Stimulated activated CD8-positive, alpha-beta memory T cell treated with anti-CD3 and anti-CD28 coated beads, Interleukin-12 subunit alpha, Interleukin-12 subunit beta, amount 100 ng/mL, for 4 hours (primary cell): ENCODE results near the gene CLIC4.
"Not testable (repeated sequence)": the region's sequence is repeated elsewhere in the genome, so short reads cannot be mapped to it uniquely, and the experiment has no call there.

Experiments used
- DNase-seq: peaks from one replicate; pipeline ENCODE4 v3.0.0-alpha.2; 2020; ENCODE audit warnings: low read depth

Gene CLIC4

GRCh38 chr1:24773618-24774017 is 28.4 kb downstream of the CLIC4 start:
- no peak for DNase-seq

DNA sequence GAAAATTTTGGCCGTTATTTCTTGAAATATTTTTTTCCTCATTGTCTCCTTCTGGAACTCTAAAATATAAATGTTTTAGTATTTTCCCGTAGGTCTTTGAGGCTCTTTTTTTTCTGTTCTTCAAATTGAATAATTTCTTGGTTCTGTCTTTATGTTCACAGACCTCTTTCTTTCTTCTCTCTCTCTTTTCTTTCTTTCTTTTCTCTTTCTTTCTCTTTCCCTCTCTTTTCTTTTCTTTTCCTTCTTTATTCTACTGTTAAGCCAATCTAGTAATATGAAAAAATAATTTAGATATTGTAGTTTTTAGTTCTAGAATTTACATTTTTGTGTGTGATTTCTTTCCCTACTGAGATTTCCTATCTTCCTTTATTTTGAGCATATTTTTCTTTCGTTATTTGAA is 30.1 kb downstream of the CLIC4 start:
- DNase-seq = no peak

GRCh38 chr1:24775916-24776315 is 30.7 kb downstream of the CLIC4 start:
- no peak for DNase-seq

DNA sequence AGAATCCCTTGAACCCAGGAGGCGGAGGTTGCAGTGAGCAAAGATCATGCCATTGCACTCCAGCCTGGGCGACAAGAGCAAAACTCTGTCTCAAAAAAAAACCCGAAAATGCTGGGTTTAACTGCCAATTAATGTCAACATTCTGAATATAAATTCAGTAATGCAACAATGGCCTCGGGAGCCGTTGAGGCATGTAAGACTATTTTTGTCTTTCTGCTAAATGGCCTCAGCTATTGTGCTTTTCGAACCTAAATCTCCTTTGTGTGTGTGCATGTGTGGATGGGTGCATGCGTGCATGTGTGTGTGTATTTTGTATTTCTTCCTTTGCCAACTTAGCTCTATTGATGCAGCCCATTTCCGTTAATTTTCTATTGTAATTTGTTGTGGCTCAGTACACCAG is 31.6 kb downstream of the CLIC4 start:
- no peak for DNase-seq

- no peak for DNase-seq
Measured at GRCh38 chr1:24778141-24778540, 32.9 kb downstream of the CLIC4 start.

DNA sequence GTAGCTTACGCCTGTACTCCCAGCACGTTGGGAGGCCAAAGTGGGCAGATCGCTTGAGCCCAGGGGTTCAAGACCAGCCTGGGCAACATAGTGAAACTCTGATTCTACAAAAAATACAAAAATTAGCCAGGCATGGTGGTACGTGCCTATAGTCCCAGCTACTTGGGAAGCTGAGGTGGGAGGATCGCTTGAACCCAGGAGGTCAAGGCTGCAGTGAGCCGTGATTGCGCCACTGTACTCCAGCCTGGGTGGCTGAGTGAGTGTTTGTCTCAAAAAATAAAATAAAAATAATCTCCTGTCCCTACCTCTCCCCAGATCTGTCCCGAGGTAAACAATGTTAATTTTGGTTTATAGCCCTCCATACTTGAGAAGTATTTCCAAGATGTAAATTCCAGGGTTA is 34.0 kb downstream of the CLIC4 start:
- not testable (repeated sequence) for DNase-seq

DNA sequence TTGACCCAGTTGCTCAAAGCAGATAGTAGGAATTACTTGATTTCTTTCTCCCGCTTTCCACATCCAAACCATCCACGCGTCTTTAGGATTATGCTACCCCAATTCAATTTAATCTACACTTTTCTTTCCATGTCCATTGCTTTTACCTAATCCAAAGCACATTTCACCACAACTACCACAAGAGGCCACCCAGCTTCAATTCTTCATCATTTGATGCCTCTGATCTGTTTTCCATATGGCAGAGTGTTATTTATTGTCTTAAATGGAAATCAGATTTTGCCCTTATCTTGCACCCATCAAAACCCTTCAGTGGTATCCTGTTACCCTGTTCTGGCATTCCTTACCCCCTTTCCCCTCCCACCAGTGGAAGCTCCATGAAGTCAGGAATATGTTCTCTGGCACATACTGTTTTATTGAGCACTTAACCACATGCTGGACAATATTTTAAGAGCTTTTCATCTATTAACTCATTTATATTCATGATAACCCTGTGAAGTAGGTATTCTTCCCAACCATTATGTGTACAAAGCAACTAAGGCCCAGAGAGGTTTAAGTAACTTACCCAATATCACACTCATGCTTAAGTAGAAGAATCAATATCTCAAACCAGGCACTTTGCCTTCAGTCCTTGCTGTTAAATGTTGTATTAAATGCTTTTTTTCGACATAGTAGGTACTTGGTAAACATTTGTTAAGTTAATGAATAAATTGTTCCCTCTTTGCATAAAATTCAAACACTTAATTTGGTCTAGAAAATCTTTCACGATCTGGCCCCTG is 34.6 kb downstream of the CLIC4 start:
- no peak for DNase-seq

- DNase-seq = not testable (repeated sequence)
Measured at GRCh38 chr1:24780626-24781025, 35.4 kb downstream of the CLIC4 start.

DNA sequence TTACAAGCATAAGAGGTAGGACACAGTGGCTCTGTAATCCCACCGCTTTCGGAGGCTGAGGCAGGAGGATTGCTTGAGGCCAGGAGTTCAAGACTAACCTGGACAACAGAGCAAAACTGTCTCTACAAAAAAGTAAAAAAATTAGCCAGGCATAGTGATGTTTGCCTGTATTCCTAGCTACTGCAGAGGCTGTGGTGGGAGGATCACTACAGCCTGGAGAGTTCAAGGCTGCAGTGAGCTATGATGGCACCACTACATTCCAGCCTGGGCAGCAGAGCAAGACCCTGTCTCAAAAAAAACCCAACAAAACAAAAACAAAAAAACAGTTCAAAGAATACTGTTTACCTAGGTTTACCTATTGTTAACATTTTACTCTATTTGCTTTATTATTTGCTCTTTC is 37.4 kb downstream of the CLIC4 start:
- no peak for DNase-seq

GRCh38 chr1:24783713-24784112 is 38.5 kb downstream of the CLIC4 start:
- no peak for DNase-seq

DNA sequence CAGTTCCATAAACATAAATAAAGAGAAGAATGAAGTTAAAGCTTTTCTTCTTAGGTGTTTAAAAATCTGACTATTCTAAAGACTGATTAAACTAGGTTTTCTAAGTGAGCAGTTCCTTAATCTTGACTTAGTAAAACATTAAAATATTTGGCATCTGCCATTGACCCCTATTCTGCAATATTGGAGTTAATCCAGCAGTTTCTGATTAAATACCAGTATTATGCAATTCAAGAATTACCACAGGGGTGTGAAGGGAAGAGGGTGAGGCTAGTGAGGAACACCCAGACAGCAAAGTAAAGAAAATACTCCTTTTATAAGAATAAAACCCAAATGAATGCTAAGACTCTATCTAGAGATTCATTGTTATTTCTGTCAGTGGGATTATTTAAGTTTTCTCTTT is 40.9 kb downstream of the CLIC4 start:
- no peak for DNase-seq

- no peak for DNase-seq
Measured at GRCh38 chr1:24790490-24790889, 45.2 kb downstream of the CLIC4 start.

DNA sequence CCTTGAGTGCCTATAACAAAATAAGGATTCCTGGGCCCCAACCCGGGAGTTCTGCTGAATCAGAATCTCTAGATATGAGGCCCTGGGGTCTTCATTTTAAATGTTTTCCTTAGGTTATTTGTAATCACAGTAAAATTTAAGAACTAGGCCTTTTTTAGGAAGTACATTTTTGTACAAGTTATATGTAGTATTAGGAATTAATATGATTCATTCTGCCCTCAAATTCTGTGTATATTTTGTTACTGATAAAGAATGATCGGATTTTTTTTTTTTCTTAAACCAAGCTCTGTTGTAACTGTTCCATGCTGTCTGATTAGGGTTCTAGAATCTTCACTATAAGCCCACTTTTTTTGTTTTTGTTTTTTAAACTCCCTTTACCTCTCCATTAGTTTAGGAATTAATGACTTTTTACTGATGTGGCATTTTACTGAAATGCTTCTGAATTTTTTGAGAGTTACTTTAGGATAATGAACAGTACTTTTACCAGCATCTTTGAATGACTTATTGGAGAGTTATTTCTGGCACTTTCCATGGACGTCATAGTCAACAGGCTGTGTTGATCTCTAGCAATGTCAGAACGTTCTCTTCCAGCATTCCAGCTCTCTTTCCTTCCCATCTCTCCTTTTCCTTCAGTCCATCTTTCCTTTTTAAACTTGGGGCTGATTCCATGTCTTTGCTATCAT is 48.3 kb downstream of the CLIC4 start:
- no peak for DNase-seq

DNA sequence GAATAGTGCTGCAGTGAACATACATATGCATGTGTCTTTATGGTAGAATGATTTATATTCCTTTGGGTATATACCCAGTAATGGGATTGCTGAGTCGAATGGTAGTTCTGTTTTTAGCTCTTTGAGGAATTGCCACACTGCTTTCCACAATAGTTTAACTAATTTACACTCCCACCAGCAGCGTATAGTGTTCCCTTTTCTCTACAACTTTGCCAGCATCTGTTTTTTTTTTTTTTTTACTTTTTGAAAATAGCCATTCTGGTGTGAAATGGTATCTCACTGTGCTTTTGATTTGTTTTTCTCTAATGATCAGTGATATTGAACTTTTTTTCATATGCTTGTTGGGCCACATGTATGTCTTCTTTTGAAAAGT is 48.9 kb downstream of the CLIC4 start:
- DNase-seq = not testable (repeated sequence)

GRCh38 chr1:24795236-24795635 is 50.0 kb downstream of the CLIC4 start:
- no peak for DNase-seq

DNA sequence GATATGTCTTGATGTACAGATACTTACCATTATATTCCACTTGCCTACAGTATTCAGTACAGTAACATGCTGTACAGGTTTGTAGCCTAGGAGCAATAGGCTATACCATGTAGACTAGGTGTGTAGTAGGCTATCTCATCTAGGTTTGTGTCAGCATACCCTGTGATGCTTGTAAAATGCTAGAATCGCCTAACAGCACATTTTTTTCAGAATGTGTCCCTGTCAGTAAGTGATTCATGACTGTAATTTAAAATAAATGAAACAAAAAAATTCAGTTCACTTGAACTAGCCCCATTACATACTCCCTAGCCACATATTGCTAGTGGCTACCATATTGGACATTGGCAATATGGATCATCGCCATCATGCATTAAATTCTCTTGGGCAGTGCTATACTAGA is 51.3 kb downstream of the CLIC4 start:
- DNase-seq = no peak

DNA sequence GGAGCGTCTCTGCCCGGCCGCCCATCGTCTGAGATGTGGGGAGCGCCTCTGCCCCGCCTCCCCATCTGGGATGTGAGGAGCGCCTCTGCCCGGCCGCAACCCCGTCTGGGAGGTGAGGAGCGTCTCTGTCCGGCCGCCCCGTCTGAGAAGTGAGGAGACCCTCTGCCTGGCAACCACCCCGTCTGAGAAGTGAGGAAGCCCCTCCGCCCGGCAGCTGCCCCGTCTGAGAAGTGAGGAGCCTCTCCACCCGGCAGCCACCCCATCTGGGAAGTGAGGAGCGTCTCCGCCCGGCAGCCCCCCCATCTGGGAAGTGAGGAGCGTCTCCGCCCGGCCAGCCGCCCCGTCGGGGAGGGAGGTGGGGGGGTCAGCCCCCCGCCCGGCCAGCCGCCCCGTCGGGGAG is 54.0 kb downstream of the CLIC4 start:
- DNase-seq = not testable (repeated sequence)

DNA sequence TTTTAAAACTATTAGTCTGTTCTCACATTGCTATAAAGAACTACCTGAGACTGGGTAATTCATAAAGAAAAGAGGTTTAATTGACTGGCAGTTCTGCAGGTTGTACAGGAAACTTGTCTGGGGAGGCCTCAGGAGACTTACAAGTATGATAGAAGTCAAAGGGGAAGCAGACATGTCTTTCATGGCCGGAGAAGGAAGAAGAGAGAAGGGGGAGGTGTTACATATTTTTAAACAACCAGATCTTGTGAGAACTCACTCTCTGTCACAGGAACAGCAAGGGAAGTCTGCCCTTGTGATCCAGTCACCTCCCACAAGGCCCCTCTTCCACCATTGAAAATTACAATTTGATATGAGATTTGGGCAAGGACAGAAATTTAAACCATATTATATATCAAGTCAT is 55.9 kb downstream of the CLIC4 start:
- DNase-seq = no peak

DNA sequence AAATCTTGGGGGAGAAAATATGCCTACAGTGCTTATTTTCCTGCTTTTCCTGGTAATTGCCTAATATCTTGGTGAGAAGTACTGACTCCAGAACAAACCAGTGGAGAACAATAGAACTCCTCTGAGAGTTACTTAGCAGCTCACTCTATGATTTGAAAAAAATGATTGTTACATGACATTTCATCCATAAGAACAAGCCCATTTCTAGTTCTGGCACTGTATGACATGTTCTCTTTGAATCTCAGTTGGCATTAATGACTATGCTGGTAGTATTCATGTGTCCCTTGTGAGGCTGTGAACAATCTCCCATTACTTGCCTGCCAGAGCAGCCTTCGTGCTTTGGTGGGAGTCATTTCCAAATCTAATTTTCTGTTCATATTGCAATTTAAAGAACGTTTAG is 58.0 kb downstream of the CLIC4 start:
- no peak for DNase-seq

DNA sequence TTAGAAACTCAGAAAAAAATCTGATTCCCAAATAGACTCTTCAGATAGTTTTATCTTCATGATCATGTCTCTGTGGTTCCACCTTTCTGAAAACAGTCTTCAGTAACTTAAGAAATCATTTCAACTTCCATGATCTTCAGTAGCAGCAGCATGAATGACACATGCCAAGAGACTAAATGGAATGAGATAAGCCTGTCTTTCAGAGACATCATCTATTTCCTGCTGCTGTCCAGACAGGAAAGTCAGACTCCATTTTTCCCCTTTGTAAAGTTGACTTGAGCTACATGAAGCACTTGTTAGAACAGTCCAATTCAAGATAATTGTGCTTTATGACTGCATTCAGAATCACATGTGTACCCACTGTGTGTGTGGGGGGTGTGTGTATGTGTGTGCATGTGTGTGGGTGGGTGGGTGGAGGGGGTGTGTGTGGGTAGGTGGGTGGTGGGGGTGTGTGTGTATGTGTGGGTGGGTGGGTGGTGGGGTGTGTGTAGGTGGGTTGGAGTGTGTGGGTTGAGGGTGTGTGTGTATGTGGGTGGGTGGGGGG is 58.8 kb downstream of the CLIC4 start:
- DNase-seq = no peak

DNA sequence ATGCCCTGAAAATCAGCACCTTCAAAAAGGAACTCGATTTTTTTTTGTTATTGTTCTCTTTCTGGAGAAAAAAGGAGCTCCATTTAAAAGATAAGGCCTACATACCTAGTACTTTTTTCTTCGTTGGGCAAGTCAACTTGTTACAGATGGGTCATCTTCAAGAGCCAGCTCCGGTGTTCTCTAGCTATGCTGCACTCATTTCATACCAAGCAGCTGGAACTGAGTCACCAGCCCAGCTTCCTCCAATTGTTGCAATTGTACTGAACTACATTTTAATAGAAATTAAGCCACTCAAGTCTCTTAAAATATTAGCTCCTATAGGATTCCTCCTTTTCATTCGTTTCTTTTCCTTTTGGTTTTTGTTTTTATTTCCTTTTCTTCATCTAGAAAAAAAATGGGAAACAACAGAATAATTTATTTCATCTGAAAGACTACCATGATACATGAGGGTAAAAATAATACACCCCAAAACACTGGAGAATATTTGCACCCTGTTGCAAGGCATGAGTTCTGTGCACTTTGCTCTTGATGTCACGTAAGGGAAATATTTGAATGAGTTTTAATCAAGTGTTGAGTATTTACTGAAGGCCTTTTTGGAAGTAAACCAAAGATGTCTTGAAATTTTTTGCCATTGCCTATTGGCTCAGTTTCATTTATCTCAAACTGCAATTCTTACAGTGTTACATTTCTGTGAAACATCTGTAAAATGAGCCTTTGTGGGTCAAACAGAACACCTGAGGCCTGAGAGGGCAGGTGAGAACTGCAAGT is 60.5 kb downstream of the CLIC4 start:
- DNase-seq = no peak

- no peak for DNase-seq
Measured at GRCh38 chr1:24806588-24806987, 61.3 kb downstream of the CLIC4 start.

DNA sequence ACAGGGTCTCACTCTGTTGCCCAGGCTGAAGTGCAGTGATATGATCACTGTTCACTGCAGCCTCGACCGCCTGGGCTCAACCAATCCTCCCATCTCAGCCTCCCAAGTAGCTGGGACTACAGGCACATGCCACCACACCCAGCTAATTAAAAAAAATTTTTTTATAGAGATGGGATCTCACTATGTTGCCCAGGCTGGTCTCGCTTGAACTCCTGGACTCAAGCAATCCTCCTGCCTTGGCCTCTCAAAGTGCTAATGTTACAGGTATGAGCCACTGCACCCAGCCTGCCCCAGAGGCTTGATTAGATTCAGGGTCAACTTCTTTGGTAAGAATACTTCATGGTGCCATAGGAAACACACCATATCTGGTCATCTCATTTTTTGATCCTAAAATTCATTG is 66.2 kb downstream of the CLIC4 start:
- not testable (repeated sequence) for DNase-seq
